ENCODE results near the gene TBX15. TPM values are rescaled to one million over a fixed set of nuclear protein-coding genes. Genes with fewer than 3 reads are reported as not detected.
A peak's percentile ranks its signal among the peaks of the same experiment; 100 is the strongest.

The TBX15 gene
- total RNA-seq, 1 donor from 2014 or later: 2.9 TPM

DNA sequence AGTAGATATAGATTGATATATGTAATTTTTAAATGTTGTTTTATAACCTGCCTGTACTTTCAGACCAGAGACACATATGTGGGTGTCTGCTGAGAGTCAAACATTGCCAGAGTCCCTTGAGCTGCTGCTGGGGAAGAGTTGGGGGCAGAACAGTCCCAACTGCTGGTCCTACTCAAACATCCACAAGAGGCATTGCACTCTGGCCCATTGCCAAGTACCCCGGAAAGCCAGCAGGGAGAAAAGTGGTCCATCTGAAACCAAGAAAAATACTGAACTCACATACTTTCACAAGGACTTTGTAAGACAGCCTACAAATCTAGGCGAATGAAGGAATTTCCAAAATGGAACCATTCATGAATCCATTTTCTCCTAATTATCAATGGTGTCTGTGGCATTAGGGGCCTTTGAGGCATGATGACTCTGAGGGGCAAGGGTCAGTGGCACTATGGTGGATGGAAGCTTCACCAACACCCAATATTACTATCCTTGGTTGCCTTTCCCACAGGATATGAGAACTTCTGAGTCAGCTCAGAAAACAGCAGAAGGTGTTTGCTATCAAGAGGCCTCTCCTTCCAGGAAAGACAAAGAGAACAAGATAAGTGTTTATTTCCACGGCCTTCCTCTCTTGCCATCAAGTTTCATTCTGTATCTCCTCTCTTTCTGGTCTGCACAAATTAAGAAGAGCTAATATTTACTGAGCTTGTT is 7.3 kb upstream of the TBX15 start:
- no peak overlapping the region for H2AFZ ChIP-seq (replicated peaks)

DNA sequence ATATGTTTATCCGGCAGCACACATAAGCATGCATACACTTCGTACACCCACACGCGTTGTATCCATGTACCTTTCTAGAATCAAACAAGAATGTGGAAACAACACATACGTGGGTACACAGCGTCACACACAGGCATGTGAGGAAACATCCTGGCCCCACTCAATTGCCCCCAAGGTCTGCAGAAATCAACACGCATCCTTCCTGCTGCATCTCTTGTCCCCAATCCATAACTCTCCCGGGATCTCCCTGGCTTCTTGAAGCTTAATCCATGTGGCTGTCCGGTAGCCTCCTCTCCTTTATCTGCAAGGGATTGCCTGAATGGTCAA is 5.5 kb upstream of the TBX15 start:
- peaks cover 100% of the 10 kb centered on the region for H3K27me3 ChIP-seq
- peaks cover 13% of the 10 kb centered on the region for H3K4me1 ChIP-seq

More for the DNA sequence above, 7.3 kb upstream of the TBX15 start:
- H3K9ac ChIP-seq: no peak overlapping the region
- H3K4me2 ChIP-seq: no peak overlapping the region
- H4K20me1 ChIP-seq (ENCODE audit: low read depth): peaks cover 29% of the 10 kb centered on the region
- TF ChIP-seq EZH2 (IDR thresholded peaks at IDR 0.05) (peak; percentile 3), EZH2phosphoT487 (IDR thresholded peaks at IDR 0.05) (no peak)
- TF ChIP-seq, protein P1, sequence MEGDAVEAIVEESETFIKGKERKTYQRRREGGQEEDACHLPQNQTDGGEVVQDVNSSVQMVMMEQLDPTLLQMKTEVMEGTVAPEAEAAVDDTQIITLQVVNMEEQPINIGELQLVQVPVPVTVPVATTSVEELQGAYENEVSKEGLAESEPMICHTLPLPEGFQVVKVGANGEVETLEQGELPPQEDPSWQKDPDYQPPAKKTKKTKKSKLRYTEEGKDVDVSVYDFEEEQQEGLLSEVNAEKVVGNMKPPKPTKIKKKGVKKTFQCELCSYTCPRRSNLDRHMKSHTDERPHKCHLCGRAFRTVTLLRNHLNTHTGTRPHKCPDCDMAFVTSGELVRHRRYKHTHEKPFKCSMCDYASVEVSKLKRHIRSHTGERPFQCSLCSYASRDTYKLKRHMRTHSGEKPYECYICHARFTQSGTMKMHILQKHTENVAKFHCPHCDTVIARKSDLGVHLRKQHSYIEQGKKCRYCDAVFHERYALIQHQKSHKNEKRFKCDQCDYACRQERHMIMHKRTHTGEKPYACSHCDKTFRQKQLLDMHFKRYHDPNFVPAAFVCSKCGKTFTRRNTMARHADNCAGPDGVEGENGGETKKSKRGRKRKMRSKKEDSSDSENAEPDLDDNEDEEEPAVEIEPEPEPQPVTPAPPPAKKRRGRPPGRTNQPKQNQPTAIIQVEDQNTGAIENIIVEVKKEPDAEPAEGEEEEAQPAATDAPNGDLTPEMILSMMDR (IDR thresholded peaks at IDR 0.05): no peak
- Mint-ChIP-seq H3K4me1 (peaks cover 19% of the 10 kb centered on the region), H3K27me3 (ENCODE audit: insufficient read depth, low read depth) (peaks cover 90% of the 10 kb centered on the region), H3K9me3 (peaks cover 5% of the 10 kb centered on the region), H3K27ac (no peak overlapping the region), H3K4me3 (no peak overlapping the region), H3K36me3 (no peaks in the 10 kb centered on the region)
- H3K79me2 ChIP-seq (ENCODE audit: low read depth): no peaks in the 10 kb centered on the region
- no peak overlapping the region for H3K27ac ChIP-seq
- peaks cover 100% of the 10 kb centered on the region for H3K27me3 ChIP-seq
- DNase-seq (ENCODE audit: low spot score): no peak
- H3K4me1 ChIP-seq: no peaks in the 10 kb centered on the region
- H3F3A ChIP-seq (ENCODE audit: low read depth): no peaks in the 10 kb centered on the region
- no peaks in the 10 kb centered on the region for H3K36me3 ChIP-seq
- no peak overlapping the region for H3K4me3 ChIP-seq
- H3K9me3 ChIP-seq (ENCODE audit: low read depth): no peaks in the 10 kb centered on the region

DNA sequence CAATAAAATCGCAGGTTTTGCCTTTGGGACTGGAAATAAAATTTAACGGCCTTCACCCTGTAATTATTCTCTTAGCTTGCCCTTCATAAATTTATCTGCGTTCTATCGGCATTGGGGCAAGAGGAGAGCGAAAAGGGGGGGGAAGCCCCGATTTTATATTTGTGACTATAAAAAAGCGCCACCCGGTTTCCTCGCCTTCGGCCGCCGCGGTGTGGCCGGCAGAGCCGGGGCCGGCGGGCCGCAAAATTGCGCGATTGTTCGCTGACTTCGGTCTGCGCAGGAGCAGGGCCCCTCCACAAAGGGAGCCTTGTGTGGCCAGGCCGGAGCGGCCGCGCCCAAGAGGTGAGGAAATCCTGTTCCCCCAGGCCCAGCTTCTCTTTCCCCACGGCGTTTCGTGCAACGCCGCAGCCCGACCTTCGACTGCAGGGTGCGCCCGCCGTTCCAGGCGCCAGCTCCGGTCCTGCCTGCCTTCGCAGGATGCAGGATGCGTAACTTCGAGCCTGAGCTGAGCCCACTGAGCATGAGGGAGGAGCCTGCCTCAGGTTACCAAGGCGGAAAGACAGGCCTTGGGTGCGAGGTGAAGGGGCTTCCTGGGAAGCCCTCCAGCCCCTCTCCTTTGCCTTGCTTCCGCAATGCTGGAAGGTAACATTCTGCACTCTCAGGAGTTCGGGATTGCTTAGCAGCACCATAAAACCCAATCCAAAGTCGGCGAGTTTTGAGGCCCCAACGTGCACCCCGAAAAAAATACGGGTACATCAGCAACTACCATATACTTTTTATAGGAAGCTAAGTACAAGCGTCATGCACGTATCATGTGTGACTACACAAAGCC is 4.9 kb upstream of the TBX15 start:
- DNase-seq (ENCODE audit: low spot score): peak; percentile 55
- TF ChIP-seq EZH2 (IDR thresholded peaks at IDR 0.05): peak; percentile 95
- TF ChIP-seq, protein P1 (IDR thresholded peaks at IDR 0.05): no peak
- peak; percentile 86 for TF ChIP-seq EZH2phosphoT487 (IDR thresholded peaks at IDR 0.05)

More for the DNA sequence above, 5.5 kb upstream of the TBX15 start:
- no peaks in the 10 kb centered on the region for H3K36me3 Mint-ChIP-seq
- Histone ChIP-seq H3K79me2 (ENCODE audit: low read depth) (no peaks in the 10 kb centered on the region), H3K36me3 (no peaks in the 10 kb centered on the region), H3F3A (ENCODE audit: low read depth) (peaks cover 13% of the 10 kb centered on the region), H3K4me2 (no peak overlapping the region), H3K4me3 (no peak overlapping the region), H2AFZ (replicated peaks) (no peak overlapping the region), H3K9me3 (ENCODE audit: low read depth) (no peaks in the 10 kb centered on the region), H4K20me1 (ENCODE audit: low read depth) (peaks cover 32% of the 10 kb centered on the region), H3K27ac (no peak overlapping the region), H3K9ac (no peak overlapping the region)
- no peak overlapping the region for H3K27ac Mint-ChIP-seq
- H3K27me3 Mint-ChIP-seq (ENCODE audit: insufficient read depth, low read depth): peaks cover 90% of the 10 kb centered on the region
- TF ChIP-seq EZH2 (IDR thresholded peaks at IDR 0.05) (no peak), EZH2phosphoT487 (IDR thresholded peaks at IDR 0.05) (no peak)
- TF ChIP-seq, protein P1 (IDR thresholded peaks at IDR 0.05): no peak
- peaks cover 5% of the 10 kb centered on the region for H3K9me3 Mint-ChIP-seq
- H3K4me3 Mint-ChIP-seq: no peak overlapping the region
- DNase-seq (ENCODE audit: low spot score): no peak
- peaks cover 22% of the 10 kb centered on the region for H3K4me1 Mint-ChIP-seq

More for the DNA sequence above, 4.9 kb upstream of the TBX15 start:
- H3K4me3 Mint-ChIP-seq: no peak overlapping the region
- no peak overlapping the region for H3K4me3 ChIP-seq
- no peaks in the 10 kb centered on the region for H3K36me3 ChIP-seq
- no peaks in the 10 kb centered on the region for H3K36me3 Mint-ChIP-seq
- peaks cover 5% of the 10 kb centered on the region for H3K9me3 Mint-ChIP-seq
- H3K4me1 Mint-ChIP-seq: peaks cover 27% of the 10 kb centered on the region
- peaks cover 90% of the 10 kb centered on the region for H3K27me3 Mint-ChIP-seq (ENCODE audit: insufficient read depth, low read depth)
- H3K27ac ChIP-seq: no peak overlapping the region
- H3K9ac ChIP-seq: no peak overlapping the region
- H3F3A ChIP-seq (ENCODE audit: low read depth): peaks cover 19% of the 10 kb centered on the region
- no peak overlapping the region for H3K27ac Mint-ChIP-seq
- H3K27me3 ChIP-seq: peaks cover 100% of the 10 kb centered on the region
- peaks cover 32% of the 10 kb centered on the region for H4K20me1 ChIP-seq (ENCODE audit: low read depth)
- peaks cover 13% of the 10 kb centered on the region for H3K4me1 ChIP-seq
- H3K4me2 ChIP-seq: peak overlapping the region; percentile 24
- H3K79me2 ChIP-seq (ENCODE audit: low read depth): no peaks in the 10 kb centered on the region
- no peaks in the 10 kb centered on the region for H3K9me3 ChIP-seq (ENCODE audit: low read depth)
- H2AFZ ChIP-seq (replicated peaks): no peak overlapping the region
